Natural killer cell (primary cell): Measurements from ENCODE around the gene SH3RF2. TPM values are rescaled to one million over a fixed set of nuclear protein-coding genes. Genes with fewer than 3 reads are reported as not detected.

ENCODE experiments used
- ATAC-seq, 3 donors: fragments of 150-1000 bp in 2 of 3; fragments of 200-7000 bp in 1 of 3; cut with Tn5 transposase; 1 replicate in 1 of 3; 2 replicates in 2 of 3; pipeline ENCODE4 v1.10.0; 2021; ENCODE audit warnings: mild to moderate bottlenecking in 2 of 3, moderate library complexity in 2 of 3
- DNase-seq, 2 donors: peaks; one replicate each; pipeline versions ENCODE4 v3.0.0 to v3.0.0-alpha.2; 2013 to 2021; ENCODE audit warnings: mixed read lengths in 1 of 2
- H3K27ac ChIP-seq: one replicate; pipeline ENCODE4 v1.5.1; 2013; ENCODE audit warnings: mild to moderate bottlenecking, low read length
- H3K27me3 ChIP-seq: one replicate; pipeline ENCODE4 v1.6.1; 2013; ENCODE audit warnings: low read length; ENCODE audit not compliant: control insufficient read depth, insufficient read depth
- H3K36me3 ChIP-seq: one replicate; pipeline ENCODE4 v1.6.1; 2013; ENCODE audit warnings: low read length; ENCODE audit not compliant: control insufficient read depth, insufficient read depth
- H3K4me1 ChIP-seq: one replicate; pipeline ENCODE4 v1.6.1; 2013; ENCODE audit warnings: low read length; ENCODE audit not compliant: control insufficient read depth, insufficient read depth
- H3K4me3 ChIP-seq: one replicate; pipeline ENCODE4 v1.5.1; 2013; ENCODE audit warnings: low read length
- H3K9me3 ChIP-seq: one replicate; pipeline ENCODE4 v1.6.1; 2013; ENCODE audit warnings: low read length; ENCODE audit not compliant: control insufficient read depth, insufficient read depth
- H3K27ac Mint-ChIP-seq, 2 donors: one replicate each; pipeline ENCODE4 v1.8.0; 2022; ENCODE audit warnings: mild to moderate bottlenecking in 2 of 2, mixed read lengths in 2 of 2, moderate library complexity in 1 of 2
- H3K27me3 Mint-ChIP-seq, 2 donors: one replicate each; pipeline ENCODE4 v1.8.0; 2022; ENCODE audit warnings: low read depth in 2 of 2, mixed read lengths in 2 of 2
- H3K36me3 Mint-ChIP-seq: one replicate; pipeline ENCODE4 v1.8.0; 2022; ENCODE audit warnings: mixed read lengths
- H3K4me1 Mint-ChIP-seq, 2 donors: one replicate each; pipeline ENCODE4 v1.8.0; 2022; ENCODE audit warnings: mixed read lengths in 2 of 2
- H3K4me3 Mint-ChIP-seq: one replicate; pipeline ENCODE4 v1.8.0; 2022; ENCODE audit warnings: mild to moderate bottlenecking, moderate library complexity, mixed read lengths
- H3K9me3 Mint-ChIP-seq, 2 donors: one replicate each; pipeline ENCODE4 v1.8.0; 2022; ENCODE audit warnings: mixed read lengths in 2 of 2
- CTCF ChIP-seq: fragments of 200-600 bp; IDR thresholded peaks from one replicate; pipeline ENCODE4 v1.8.0; 2022; ENCODE audit warnings: antibody characterized with exemption
- WGBS: methylation state at CpG from one replicate; pipeline ENCODE4 v1.1.7; 2013; ENCODE audit warnings: missing lambda C conversion rate; ENCODE audit not compliant: insufficient coverage; 5-methylcytosine and 5-hydroxymethylcytosine counted together
- intact Hi-C: fragments of 100-400 bp; cut with micrococcal nuclease; formaldehyde crosslinking; loops from one replicate; pipeline ENCODE4 v1.14.2; 2022
- total RNA-seq, 4 donors: library from RNA; stranded (reverse); fragments of 120-200 nt in 1 of 4; gene quantifications; one replicate each; pipeline versions ENCODE4 v1.2.3 to v1.2.4, GENCODE V29; 2013 to 2022

Gene SH3RF2
- total RNA-seq, 3 donors from 2014 or later (not counting 1 experiment from before 2014, with no cell fraction given) = 0.28 to 0.35 TPM; not detected in 1

GRCh38 chr5:146076028-146076427 is 139.7 kb downstream of the SH3RF2 start:
- Mint-ChIP-seq H3K4me3 (no peak overlapping the region), H3K9me3 (no peaks in the 10 kb centered on the region), H3K27ac (no peak overlapping the region), H3K27me3 (peaks cover 5 to 7% of the 10 kb centered on the region in 2 donors), H3K36me3 (no peaks in the 10 kb centered on the region), H3K4me1 (peaks cover 19 to 22% of the 10 kb centered on the region in 2 donors)
- TF ChIP-seq CTCF = no peak
- Histone ChIP-seq H3K4me1 (peaks cover 7% of the 10 kb centered on the region), H3K27me3 (no peaks in the 10 kb centered on the region), H3K36me3 (no peaks in the 10 kb centered on the region), H3K27ac (no peak overlapping the region), H3K9me3 (no peaks in the 10 kb centered on the region), H3K4me3 (no peak overlapping the region)
- 38% methylated on average over 4 of the region's 4 CpGs for WGBS
- intact Hi-C loops = no loop called here
- DNase-seq = no peak
- ATAC-seq = no peak

GRCh38 chr5:146076455-146076854 is 140.1 kb downstream of the SH3RF2 start:
- Histone ChIP-seq H3K36me3 (no peaks in the 10 kb centered on the region), H3K4me3 (no peak overlapping the region), H3K4me1 (peaks cover 7% of the 10 kb centered on the region), H3K9me3 (no peaks in the 10 kb centered on the region), H3K27me3 (no peaks in the 10 kb centered on the region), H3K27ac (no peak overlapping the region)
- WGBS = 73% methylated on average over 4 of the region's 4 CpGs
- no peak overlapping the region for H3K4me3 Mint-ChIP-seq
- peaks cover 19 to 22% of the 10 kb centered on the region in 2 donors for H3K4me1 Mint-ChIP-seq
- TF ChIP-seq CTCF = no peak
- DNase-seq = no peak
- intact Hi-C loops = no loop called here
- H3K27me3 Mint-ChIP-seq = peaks cover 5 to 7% of the 10 kb centered on the region in 2 donors
- no peaks in the 10 kb centered on the region for H3K9me3 Mint-ChIP-seq
- H3K27ac Mint-ChIP-seq = no peak overlapping the region
- H3K36me3 Mint-ChIP-seq = no peaks in the 10 kb centered on the region
- ATAC-seq = no peak

- peaks cover 0 to 2% of the 10 kb centered on the region in 2 donors for H3K27me3 Mint-ChIP-seq
- H3K4me3 Mint-ChIP-seq = no peak overlapping the region
- H3K4me1 ChIP-seq = peaks cover 7% of the 10 kb centered on the region
- WGBS = 91% methylated on average over 2 of the region's 2 CpGs
- H3K27me3 ChIP-seq = no peaks in the 10 kb centered on the region
- DNase-seq (no peak), ATAC-seq (no peak)
- no peak overlapping the region for H3K27ac ChIP-seq
- no peak for TF ChIP-seq CTCF
- no peaks in the 10 kb centered on the region for H3K9me3 Mint-ChIP-seq
- peaks cover 19 to 22% of the 10 kb centered on the region in 2 donors for H3K4me1 Mint-ChIP-seq
- H3K4me3 ChIP-seq = no peak overlapping the region
- intact Hi-C loops = no loop called here
- no peak overlapping the region for H3K27ac Mint-ChIP-seq
- H3K9me3 ChIP-seq = no peaks in the 10 kb centered on the region
- no peaks in the 10 kb centered on the region for H3K36me3 ChIP-seq
- H3K36me3 Mint-ChIP-seq = no peaks in the 10 kb centered on the region
Observed at GRCh38 chr5:146078566-146078965, 142.2 kb downstream of the SH3RF2 start.

- Mint-ChIP-seq H3K27ac (no peak overlapping the region), H3K9me3 (no peaks in the 10 kb centered on the region), H3K36me3 (no peaks in the 10 kb centered on the region), H3K4me3 (no peak overlapping the region), H3K4me1 (peaks cover 19 to 22% of the 10 kb centered on the region in 2 donors), H3K27me3 (peaks cover 0 to 3% of the 10 kb centered on the region in 2 donors)
- DNase-seq (peak in 1 of 2 donors; percentile 21), ATAC-seq (peak in 2 of 3 donors; percentile 27 to 30)
- no peaks in the 10 kb centered on the region for H3K27me3 ChIP-seq
- intact Hi-C loops = no loop called here
- no peak overlapping the region for H3K27ac ChIP-seq
- H3K4me3 ChIP-seq = no peak overlapping the region
- no peaks in the 10 kb centered on the region for H3K9me3 ChIP-seq
- no peaks in the 10 kb centered on the region for H3K36me3 ChIP-seq
- TF ChIP-seq CTCF = no peak
- peaks cover 7% of the 10 kb centered on the region for H3K4me1 ChIP-seq
- 15% methylated on average over 4 of the region's 7 CpGs for WGBS
Observed at GRCh38 chr5:146079695-146080373, 143.5 kb downstream of the SH3RF2 start.
